GM18873 (cell line): Measurements from ENCODE around the gene TMEM19.

ENCODE experiments used
- ATAC-seq: cut with Tn5 transposase; IDR thresholded peaks from one replicate; pipeline ENCODE4 v1.9.1; 2021; ENCODE audit warnings: mild to moderate bottlenecking, moderate library complexity, moderate number of reproducible peaks; ENCODE audit not compliant: unreplicated experiment, low FRiP score

TMEM19 gene

DNA sequence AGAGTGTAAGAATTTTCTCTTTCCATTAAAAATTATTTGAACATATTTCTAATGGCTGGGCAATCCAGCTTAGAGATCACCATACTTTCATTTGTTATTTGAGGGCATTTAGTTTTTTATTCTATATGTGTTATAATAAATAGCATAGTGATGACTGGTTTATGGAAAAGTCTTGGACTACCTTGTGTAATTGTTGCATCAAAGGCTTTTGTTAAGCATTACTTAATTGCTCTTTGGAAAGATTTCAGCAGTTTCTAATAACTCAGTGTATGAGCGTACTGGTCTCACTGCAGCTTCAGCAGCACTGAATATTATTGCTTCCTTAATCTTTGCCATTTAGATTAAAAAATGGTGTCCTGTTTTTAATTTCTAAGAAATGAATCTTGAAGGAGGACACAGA lies 22.8 kb downstream of the TMEM19 start:
- no peak for ATAC-seq

DNA sequence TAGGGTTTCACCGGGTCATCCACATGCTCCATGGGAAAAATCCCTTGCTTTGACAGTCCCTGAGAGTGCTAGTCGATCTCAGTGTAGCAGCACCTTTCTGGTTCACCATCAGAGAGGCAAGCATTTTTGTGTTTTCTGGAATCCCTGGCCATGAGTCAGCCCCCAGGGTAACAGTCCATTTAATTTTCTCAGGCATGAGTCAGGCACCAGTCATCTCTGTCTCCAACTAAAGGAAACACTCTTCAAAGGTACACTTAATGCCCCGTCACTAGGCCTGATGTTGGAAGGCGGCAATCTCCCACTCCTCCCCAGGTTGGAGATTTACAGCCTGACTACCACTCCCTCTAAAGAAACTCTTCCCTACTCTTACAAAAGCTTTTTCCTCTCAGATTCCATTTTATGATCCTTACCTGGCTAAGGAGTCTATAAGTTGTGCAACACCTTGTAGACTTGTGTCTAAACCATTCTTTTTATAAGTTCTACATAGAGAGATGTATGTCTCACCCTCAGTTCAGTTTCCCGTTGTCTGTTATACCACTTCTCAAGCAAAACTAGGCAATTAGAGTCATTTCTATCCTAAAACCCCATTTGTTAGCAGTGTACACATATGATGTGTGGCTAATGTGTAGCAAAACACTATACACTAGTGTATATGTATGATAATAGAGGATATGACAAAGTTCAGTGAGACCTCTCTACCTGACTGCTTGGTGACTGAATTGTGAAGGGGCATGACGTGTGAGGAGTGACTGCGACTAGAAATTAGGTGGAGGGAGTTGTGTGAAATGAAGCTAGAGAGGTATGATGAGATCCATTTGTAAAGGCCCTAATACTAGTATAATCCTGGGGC lies 24.6 kb downstream of the TMEM19 start:
- ATAC-seq = no peak

DNA sequence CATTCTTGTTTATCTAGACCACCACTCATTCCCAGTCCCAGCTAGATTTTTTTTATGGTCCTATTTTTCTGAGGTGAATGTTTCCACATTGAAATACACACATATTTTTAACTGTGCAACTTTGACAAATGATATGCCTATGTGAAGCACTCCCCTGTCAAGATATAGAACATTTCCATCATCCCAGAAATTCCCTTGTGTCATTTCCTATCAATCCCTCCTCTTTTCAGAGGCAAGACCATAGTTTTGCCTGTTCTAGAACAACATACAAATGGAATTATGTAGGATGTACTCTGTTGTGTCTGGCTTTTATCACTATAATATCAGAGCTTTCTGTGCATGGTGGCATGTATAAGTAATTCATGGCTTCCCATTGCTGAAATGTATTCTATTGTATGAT lies 32.7 kb downstream of the TMEM19 start:
- ATAC-seq = no peak

DNA sequence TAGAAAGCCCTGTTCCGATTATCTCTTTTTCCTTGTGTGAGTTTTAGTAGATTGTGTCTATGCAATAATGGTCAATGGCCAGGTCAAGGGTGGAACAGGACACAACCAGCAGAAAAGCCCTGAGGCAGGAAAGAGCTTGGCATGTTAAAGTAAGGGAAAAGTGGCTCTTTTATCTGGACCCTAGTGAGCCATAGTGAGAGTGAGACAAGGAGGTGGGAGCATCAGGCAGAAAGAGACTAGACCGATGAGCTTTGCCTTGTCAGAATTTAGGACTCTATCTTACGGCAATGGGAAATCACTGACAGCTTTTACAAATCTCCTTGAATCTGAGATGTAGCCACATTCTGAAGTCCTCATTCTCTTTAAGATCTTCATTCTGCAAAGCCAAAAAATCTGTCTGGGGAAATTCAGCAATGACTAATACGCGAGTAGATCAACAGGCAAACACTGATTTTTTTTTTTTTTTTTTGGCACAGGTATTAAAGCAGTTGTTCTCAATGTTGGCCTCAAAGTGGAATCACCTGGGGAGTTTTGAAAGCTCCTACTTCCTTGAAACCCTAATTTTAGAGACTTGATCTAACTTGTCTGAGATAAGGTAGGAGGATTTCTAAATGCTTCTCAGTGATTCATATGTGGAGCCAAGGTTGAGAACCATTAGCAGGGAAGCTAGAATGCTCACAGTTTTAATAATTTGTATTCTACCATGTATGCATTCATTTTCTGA lies 33.9 kb downstream of the TMEM19 start:
- no peak for ATAC-seq

DNA sequence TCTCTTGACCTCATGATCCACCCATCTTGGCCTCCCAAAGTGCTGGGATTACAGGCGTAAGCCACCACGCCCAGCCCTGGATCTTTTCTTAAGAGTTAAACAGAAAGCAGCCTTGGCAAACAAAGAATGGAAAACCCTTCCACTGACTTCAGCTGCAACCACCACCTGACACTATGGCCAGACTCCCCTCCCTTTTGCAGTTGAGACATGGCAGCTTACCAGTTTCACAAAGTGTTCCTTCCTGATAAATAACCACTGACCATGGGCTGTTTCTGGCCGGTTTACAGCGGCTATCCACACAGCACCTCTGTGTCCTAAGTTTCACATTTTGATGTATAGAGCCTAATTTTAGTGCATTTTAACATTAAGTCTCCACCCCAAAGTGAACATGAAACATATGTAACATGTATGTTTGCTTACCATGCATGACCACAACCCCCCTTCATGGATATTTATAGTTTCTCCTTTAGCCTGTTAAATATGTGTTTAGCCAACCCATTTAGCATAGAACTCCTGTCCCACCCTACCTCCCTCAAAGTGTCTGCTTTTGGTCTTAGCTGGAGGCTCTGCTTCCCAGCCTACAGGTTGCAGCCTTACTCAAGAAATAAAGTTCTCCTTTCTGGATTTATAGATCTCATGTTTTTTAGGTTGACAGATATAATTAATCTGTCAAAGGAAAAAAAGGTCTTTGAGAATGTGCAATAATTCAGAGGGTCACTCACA lies 36.1 kb downstream of the TMEM19 start:
- ATAC-seq = no peak

DNA sequence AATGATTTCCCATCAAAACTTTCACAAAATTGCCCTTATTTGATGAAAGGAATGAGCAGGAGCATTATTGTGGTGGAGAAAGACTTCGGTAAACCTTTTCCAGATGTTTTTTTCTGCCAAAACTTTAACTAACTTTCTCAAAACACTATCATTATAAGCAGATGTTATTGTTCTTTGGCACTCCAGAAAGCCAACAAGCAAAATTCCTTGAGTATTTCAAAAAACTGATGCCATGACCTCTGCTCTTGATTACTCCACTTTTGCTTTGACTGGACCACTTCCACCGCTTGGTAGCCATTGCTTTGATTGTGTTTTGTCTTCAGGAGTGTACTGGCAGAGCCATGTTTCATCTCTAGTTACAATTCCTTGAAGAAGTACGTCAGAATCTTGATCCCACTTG lies 39.1 kb downstream of the TMEM19 start:
- no peak for ATAC-seq

DNA sequence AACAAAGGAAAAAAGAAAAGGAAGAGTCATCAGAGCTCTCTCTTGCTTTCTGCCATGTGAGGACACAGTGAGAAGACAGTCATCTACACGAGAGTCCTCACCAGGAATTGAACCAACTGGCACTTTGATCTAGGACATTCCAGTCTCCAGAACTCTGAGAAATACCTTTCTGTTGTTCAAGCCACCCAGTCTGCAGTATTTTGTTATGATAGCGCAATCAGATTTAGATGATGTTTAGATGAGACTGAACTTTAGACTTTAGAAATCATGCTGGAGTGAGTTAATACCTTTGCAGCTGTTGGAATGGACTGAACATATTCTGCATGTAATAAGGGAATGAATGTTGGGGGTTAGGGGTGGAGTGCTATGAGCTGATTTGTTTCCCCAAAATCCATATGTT lies 40.7 kb downstream of the TMEM19 start:
- ATAC-seq = no peak

DNA sequence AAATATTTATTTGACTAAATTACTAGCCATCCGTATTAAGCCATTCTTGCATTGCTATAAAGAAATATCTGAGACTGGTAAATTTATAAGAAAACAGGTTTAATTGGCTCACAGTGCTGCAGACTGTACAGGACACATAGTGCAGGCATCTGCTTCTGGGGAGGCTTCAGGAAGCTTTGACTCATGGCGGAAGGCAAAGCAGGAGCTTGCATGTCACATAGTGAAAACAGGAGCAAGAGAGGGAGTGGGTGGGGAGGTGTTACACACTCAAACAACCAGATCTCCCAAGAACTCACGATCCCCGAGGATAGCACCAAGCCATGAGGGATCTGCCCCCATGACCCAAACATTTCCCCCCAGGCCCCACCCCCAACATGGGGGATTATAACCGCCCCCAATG lies 42.1 kb downstream of the TMEM19 start:
- no peak for ATAC-seq

DNA sequence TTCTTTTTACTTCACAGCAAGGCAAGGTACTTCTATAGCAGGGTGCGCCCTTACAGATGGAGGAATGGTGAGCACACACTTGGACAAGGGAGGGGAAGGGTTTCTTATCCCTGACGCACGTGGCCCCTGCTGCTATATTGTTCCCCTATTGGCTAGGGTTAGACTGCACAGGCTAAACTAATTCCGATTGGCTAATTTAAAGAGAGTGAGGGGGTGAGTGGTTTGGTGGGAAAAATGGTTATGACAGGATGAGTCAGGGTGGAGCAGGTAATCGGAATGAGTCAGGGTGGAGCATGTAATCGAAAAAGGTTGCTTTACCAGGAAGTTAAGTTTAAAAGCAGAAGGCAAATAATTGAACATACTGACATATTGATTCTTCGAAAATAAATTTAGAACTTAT lies 45.1 kb downstream of the TMEM19 start:
- ATAC-seq = no peak

DNA sequence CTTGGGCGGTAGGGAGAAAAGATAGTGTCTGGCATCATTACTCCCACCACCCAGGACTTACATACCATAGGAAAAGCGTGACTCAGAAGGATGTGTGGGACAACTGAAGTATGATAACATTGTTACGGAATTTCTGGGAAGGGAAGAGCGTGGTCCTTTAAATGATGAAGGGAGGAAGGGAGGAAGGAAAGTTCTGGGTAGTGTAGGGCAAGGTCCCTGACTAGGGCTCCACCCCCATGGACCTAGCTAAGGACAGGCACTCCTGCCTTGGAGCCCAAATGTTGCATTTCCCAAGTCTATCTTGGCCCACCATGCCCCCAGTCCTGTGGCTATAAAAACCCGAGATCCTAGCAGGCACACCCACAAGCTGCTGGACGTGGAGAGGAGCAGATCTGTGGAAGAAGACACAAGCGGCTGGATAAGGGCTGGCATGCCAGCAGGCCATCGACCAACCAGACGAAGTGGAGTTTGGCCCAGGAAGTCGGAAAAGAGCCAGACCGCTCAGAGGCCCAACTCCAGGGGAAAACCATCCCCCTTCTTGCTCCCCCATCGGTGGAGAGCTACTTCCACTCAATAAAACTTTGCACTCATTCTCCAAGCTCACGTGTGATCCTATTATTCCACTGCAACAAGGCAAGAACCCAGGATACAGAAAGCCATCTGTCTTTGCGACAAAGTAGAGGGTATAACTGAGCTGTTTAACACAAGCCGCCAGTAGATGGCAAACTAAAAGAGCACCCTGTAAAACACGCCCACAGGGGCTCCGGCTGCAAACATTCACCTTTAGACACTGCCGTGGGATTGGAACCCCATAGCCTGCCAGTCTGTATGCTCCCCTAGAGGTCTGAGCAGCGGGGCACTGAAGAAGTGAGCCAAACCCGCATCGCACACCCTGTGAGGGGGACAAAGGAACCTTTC lies 45.8 kb downstream of the TMEM19 start:
- no peak for ATAC-seq

DNA sequence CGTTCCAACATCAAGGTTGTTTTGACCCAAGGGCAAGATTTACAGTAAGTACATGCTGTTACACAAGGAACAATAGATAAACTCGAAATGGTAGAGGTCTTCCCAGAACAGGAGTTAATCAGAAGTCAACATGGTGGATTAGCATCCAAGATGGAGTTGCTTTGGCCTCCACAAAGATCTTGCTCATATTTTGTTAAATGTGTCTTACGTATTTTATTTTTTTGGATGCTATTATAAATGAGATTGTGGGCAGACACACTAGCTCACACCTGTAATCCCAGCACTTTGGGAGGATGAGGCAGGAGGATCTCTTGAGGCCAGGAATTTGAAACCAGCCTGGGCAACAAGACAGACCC lies 46.5 kb downstream of the TMEM19 start:
- no peak for ATAC-seq

DNA sequence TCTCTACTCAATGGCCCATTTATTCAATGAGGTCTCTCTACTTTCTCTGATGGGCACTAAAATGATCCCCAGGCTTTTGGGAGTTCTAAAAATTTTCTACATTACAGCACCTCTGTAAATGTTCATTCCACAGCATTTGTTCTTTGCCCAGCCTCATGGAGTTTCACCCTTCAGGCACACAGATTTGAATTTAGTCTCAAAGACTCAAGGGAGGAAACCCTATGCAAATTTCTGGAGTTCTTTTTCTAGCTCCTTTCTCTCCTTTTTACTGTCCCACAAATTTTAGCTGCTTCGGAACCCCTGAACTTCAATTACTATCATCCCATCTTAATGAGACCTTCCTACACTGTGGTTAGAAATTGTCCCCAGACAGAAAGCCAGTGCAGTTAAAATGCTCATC lies 51.3 kb downstream of the TMEM19 start:
- ATAC-seq = no peak

DNA sequence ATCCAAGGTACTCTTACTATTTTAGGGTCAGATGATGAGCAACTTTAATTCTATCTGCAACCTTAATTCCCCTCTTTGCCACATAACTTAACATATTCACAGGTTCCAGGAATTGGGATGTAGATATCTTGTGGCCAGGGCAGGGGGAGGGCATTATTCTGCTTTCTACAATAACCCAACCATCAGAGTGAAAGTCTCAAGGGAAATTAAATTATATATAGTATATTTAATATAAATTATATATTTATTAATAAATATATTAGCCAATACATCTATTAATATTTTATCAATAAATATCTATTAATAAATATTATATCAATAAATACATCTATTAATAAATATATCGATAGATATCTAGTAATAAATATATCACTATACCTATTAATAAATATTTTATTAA lies 57.1 kb downstream of the TMEM19 start:
- ATAC-seq = no peak

DNA sequence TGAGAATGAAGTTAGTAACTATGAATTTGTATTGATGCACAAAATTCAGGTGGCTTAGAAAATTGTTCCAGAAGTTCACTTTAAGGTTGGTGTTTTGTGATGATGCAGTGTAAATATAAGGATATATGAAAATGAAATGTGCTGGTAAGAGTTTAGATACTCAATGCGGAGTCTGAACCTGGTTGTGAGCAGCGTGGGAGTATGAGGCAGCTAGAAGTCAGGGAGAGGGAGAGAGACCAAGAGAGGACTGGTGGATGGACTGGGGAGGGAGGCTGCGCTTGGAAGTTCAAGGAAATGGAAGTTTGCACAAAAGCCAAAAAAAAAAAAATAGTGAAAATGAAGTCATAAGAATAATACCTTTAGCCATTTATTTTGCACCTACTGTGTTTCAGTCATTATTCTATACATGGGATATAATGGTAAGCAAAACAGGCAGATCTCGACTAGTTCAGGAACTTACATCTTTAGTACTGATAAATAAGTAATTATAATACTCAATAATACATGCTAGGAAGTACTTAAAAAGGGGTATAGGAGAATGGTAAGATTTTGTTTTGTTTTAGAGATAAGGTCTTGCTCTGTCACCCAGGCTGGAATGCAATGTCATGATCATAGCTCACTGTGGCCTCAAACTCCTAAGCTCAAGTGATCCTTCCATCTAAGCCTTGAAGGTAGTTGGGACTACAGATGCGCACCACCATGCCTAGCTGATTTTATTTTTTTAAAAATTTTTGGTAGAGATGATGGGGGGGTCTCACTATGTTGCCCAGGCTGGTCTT lies 58.8 kb downstream of the TMEM19 start:
- no peak for ATAC-seq

DNA sequence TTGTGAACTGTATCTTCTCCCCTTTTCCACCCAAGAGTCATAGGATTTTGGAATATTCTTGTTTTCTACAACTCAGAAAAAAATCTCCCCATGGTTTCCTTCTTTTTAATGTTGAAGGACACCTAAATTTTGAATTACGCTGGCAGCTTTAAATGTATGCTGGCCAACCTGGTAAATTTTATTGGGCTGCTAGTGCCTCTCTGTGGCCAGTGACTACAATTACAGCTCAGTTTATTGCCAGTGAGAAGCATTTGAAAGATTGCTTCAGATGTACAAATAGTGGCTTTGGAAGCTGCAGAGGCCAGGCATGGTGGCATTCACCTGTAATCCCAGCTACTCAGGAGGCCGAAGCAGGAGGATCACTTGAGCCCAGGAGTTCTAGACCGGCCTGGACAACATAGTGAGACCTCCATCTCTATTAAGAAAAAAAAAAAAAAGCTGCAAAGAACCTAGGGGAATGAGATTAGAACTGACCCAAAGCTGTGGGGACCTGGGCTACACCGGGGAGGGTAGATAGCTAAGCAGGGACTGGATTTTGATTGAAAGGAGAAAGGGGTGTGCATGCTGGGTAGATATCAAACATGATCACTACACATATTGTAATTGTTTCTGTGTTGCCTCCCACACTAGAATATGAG lies 61.2 kb downstream of the TMEM19 start:
- ATAC-seq = peak; percentile 88

DNA sequence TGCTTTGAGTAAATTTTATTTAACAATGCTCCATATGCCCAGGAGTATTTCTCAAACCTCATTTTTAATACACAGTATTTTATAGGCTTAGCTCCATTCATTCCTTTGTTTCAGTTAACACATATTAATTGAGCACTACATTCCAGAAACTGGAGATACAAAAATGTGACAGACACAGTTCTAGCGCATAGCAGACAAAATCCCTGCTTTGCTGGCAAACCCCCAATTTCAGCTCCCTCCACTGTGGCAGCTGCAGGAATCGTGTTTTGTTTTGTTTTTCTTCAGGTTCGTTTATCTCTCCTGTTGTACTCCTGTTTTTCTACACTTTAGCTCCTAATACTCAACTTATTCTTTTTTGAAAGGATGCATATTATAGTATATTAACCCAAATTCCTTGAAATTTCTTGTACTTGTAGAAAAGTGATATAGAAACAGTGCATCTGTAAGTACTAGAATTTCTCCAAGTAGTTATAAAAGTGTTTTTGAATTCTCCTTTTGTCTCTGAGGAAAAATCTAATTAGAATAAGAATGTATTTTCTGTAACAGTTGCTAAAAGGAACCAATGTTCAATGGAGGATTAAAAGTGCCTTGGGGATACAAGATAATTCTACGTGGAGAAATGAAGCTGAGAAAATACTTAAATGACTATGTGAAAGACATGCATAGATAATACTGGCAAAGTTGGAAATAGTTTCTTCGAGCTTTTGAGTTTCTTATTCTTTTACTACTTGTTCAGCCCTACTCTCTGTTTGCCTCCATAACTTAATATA lies 62.4 kb downstream of the TMEM19 start:
- no peak for ATAC-seq

DNA sequence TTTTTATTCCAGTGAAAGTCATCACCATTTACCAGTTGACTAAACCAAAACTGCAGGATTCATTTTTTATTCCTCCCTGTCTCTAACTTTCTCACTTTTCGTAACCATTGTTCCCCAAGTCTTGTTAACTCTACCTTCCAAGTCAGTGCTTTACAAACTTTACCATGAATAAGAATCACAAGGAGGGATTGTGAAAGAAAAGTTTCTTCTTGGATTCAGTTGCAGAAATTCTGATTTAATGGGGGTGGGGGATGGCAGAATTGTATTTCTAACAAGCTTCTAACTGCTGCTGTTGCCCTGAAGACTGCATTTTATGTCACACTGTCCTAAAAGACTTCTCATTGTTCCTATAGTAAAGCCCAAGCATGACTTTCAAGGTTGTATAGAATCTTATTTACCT lies 63.8 kb downstream of the TMEM19 start:
- ATAC-seq = no peak

DNA sequence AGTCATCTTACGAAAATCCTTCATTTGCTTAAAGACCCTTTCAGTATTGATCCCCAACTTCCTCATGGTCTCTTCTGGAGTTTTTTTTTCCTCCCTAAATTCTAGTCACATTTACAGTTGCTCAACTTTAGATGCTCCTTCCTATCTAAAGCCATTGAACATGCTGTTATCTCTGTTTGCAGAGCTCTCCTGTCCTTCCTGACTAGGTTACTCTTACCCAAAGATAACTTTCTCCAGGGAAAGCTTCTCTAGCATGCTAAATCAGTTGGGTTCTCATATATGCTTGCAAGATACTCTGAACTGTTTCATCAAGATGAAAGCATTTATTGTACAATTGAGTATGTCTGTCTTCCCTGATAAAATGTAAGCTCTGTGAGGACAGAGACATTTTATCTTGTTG lies 67.0 kb downstream of the TMEM19 start:
- ATAC-seq = no peak
